Fibroblast of skin of right quadriceps (primary cell): ENCODE data around the gene BFSP2.
"Not testable (repeated sequence)": the region's sequence is repeated elsewhere in the genome, so short reads cannot be mapped to it uniquely, and the experiment has no call there.

Source experiments
- DNase-seq: peaks from one replicate; pipeline ENCODE4 v3.0.0-alpha.2; 2013

BFSP2 gene

GRCh38 chr3:133487920-133488540 is 88.2 kb downstream of the BFSP2 start:
- peak; percentile 21 for DNase-seq

- peak; percentile 56 for DNase-seq
Observed at GRCh38 chr3:133488785-133489367, 89.0 kb downstream of the BFSP2 start.

GRCh38 chr3:133489466-133490085 is 89.7 kb downstream of the BFSP2 start:
- DNase-seq: no peak

- no peak for DNase-seq
Observed at GRCh38 chr3:133490468-133491351, 90.9 kb downstream of the BFSP2 start.

GRCh38 chr3:133491481-133492059 is 91.7 kb downstream of the BFSP2 start:
- no peak for DNase-seq

GRCh38 chr3:133492159-133492741 is 92.4 kb downstream of the BFSP2 start:
- no peak for DNase-seq

- DNase-seq: peak; percentile 30
Observed at GRCh38 chr3:133494469-133494868, 94.6 kb downstream of the BFSP2 start.

GRCh38 chr3:133502542-133502941 is 102.7 kb downstream of the BFSP2 start:
- not testable (repeated sequence) for DNase-seq

GRCh38 chr3:133503409-133503808 is 103.6 kb downstream of the BFSP2 start:
- no peak for DNase-seq

- no peak for DNase-seq
Observed at GRCh38 chr3:133504736-133505135, 104.9 kb downstream of the BFSP2 start.

- no peak for DNase-seq
Observed at GRCh38 chr3:133505813-133506212, 106.0 kb downstream of the BFSP2 start.

GRCh38 chr3:133506215-133506901 is 106.5 kb downstream of the BFSP2 start:
- DNase-seq: no peak

- no peak for DNase-seq
Observed at GRCh38 chr3:133509488-133509887, 109.6 kb downstream of the BFSP2 start.

GRCh38 chr3:133512416-133513089 is 112.7 kb downstream of the BFSP2 start:
- no peak for DNase-seq

- no peak for DNase-seq
Observed at GRCh38 chr3:133514418-133514817, 114.6 kb downstream of the BFSP2 start.

- DNase-seq: no peak
Observed at GRCh38 chr3:133515127-133515526, 115.3 kb downstream of the BFSP2 start.

GRCh38 chr3:133520286-133520685 is 120.4 kb downstream of the BFSP2 start:
- no peak for DNase-seq

GRCh38 chr3:133520938-133521337 is 121.1 kb downstream of the BFSP2 start:
- DNase-seq: not testable (repeated sequence)

GRCh38 chr3:133521946-133522345 is 122.1 kb downstream of the BFSP2 start:
- no peak for DNase-seq

- DNase-seq: not testable (repeated sequence)
Observed at GRCh38 chr3:133523758-133524157, 123.9 kb downstream of the BFSP2 start.
